ENCODE results near the gene MEGF6. TPM values are rescaled to one million over a fixed set of nuclear protein-coding genes. Genes with fewer than 3 reads are reported as not detected.
A peak's percentile ranks its signal among the peaks of the same experiment; 100 is the strongest.

The MEGF6 gene
- polyA plus RNA-seq, 1 donor (not counting 4 experiments of a cell fraction or from before 2014, with no cell fraction given): 0.24 TPM

GRCh38 chr1:3533067-3534048, 78.0 kb downstream of the MEGF6 start:
- dilution Hi-C loops (cut with MboI; ENCODE audit: extremely low pct_ligation_motif_present, low sequenced_read_pairs): loop anchor here (25.0 kb wide), 1 partner anchor 104 kb away; the partner anchor contains the start of gene TPRG1L
- H3K4me1 ChIP-seq (ENCODE audit: control insufficient read depth, extremely low read depth, insufficient read depth, low read length): peaks cover 16% of the 10 kb centered on the region
- peak in 2 of 3 experiments; percentile 22 to 58 for TF ChIP-seq CTCF (optimal IDR thresholded peaks at IDR 0.05 in 1 of 3, IDR thresholded peaks at IDR 0.05 in 1 of 3, conservative IDR thresholded peaks at IDR 0.05 in 1 of 3; ENCODE audit: extremely low read depth in 1 of 3, insufficient read depth in 2 of 3, low read length in 3 of 3)
- TF ChIP-seq EZH2 (IDR thresholded peaks at IDR 0.05; ENCODE audit: low read length): no peak
- H3K27me3 ChIP-seq (ENCODE audit: control insufficient read depth, extremely low read depth, insufficient read depth, low read length): peaks cover 6% of the 10 kb centered on the region
- H4K20me1 ChIP-seq (ENCODE audit: control insufficient read depth, extremely low read depth, insufficient read depth, low read length): no peaks in the 10 kb centered on the region
- H3K4me2 ChIP-seq (ENCODE audit: control insufficient read depth, extremely low read depth, insufficient read depth, low read depth, low read length): no peak overlapping the region
- H3K9ac ChIP-seq (ENCODE audit: control insufficient read depth, extremely low read depth, insufficient read depth, low read length): no peak overlapping the region
- no peaks in the 10 kb centered on the region for H3K79me2 ChIP-seq (ENCODE audit: control insufficient read depth, insufficient read depth, low read length)
- H3K27ac ChIP-seq (ENCODE audit: control insufficient read depth, insufficient read depth, low read length): no peak overlapping the region
- FAIRE-seq: no peak
- no peaks in the 10 kb centered on the region for H3K9me3 ChIP-seq (ENCODE audit: control insufficient read depth, low read depth, low read length)
- no peak for DNase-seq (ENCODE audit: low read depth, low spot score)
- no peak overlapping the region for H3K4me3 ChIP-seq (ENCODE audit: control insufficient read depth in 2 of 3, extremely low read depth in 1 of 3, insufficient read depth in 2 of 3, low read depth in 1 of 3, low read length in 3 of 3)
- no peak overlapping the region for H2AFZ ChIP-seq (ENCODE audit: control insufficient read depth, low read length)
- no peaks in the 10 kb centered on the region for H3K9me1 ChIP-seq (ENCODE audit: control insufficient read depth, extremely low read depth, insufficient read depth, low read length)
- H3K36me3 ChIP-seq (ENCODE audit: control insufficient read depth in 2 of 2, extremely low read depth in 1 of 2, insufficient read depth in 2 of 2, low read length in 2 of 2): no peaks in the 10 kb centered on the region

GRCh38 chr1:3531928-3532327, 79.4 kb downstream of the MEGF6 start:
- dilution Hi-C loops (cut with MboI; ENCODE audit: extremely low pct_ligation_motif_present, low sequenced_read_pairs): loop anchor here (25.0 kb wide), 1 partner anchor 105 kb away; the partner anchor contains the start of gene TPRG1L
- no peaks in the 10 kb centered on the region for H3K36me3 ChIP-seq (ENCODE audit: control insufficient read depth in 2 of 2, extremely low read depth in 1 of 2, insufficient read depth in 2 of 2, low read length in 2 of 2)
- no peak overlapping the region for H3K27ac ChIP-seq (ENCODE audit: control insufficient read depth, insufficient read depth, low read length)
- peaks cover 12% of the 10 kb centered on the region for H3K27me3 ChIP-seq (ENCODE audit: control insufficient read depth, extremely low read depth, insufficient read depth, low read length)
- no peaks in the 10 kb centered on the region for H4K20me1 ChIP-seq (ENCODE audit: control insufficient read depth, extremely low read depth, insufficient read depth, low read length)
- DNase-seq (ENCODE audit: low read depth, low spot score) (no peak), FAIRE-seq (no peak)
- no peak overlapping the region for H2AFZ ChIP-seq (ENCODE audit: control insufficient read depth, low read length)
- no peak overlapping the region for H3K9ac ChIP-seq (ENCODE audit: control insufficient read depth, extremely low read depth, insufficient read depth, low read length)
- no peaks in the 10 kb centered on the region for H3K9me1 ChIP-seq (ENCODE audit: control insufficient read depth, extremely low read depth, insufficient read depth, low read length)
- H3K4me1 ChIP-seq (ENCODE audit: control insufficient read depth, extremely low read depth, insufficient read depth, low read length): peaks cover 16% of the 10 kb centered on the region
- H3K79me2 ChIP-seq (ENCODE audit: control insufficient read depth, insufficient read depth, low read length): no peaks in the 10 kb centered on the region
- no peak overlapping the region for H3K4me3 ChIP-seq (ENCODE audit: control insufficient read depth in 2 of 3, extremely low read depth in 1 of 3, insufficient read depth in 2 of 3, low read depth in 1 of 3, low read length in 3 of 3)
- no peak for TF ChIP-seq CTCF (optimal IDR thresholded peaks at IDR 0.05 in 1 of 3, IDR thresholded peaks at IDR 0.05 in 1 of 3, conservative IDR thresholded peaks at IDR 0.05 in 1 of 3; ENCODE audit: extremely low read depth in 1 of 3, insufficient read depth in 2 of 3, low read length in 3 of 3)
- TF ChIP-seq EZH2 (IDR thresholded peaks at IDR 0.05; ENCODE audit: low read length): no peak
- no peaks in the 10 kb centered on the region for H3K9me3 ChIP-seq (ENCODE audit: control insufficient read depth, low read depth, low read length)
- H3K4me2 ChIP-seq (ENCODE audit: control insufficient read depth, extremely low read depth, insufficient read depth, low read depth, low read length): no peak overlapping the region
